ENCODE data around the gene FBXL19. TPM values are rescaled to one million over a fixed set of nuclear protein-coding genes. Genes with fewer than 3 reads are reported as not detected.

The FBXL19 gene
- total and polyA plus RNA-seq, 2 of the 13 experiments (the other 11 are each of a cell fraction or from before 2014, with no cell fraction given): 6.0 to 13.7 TPM

DNA sequence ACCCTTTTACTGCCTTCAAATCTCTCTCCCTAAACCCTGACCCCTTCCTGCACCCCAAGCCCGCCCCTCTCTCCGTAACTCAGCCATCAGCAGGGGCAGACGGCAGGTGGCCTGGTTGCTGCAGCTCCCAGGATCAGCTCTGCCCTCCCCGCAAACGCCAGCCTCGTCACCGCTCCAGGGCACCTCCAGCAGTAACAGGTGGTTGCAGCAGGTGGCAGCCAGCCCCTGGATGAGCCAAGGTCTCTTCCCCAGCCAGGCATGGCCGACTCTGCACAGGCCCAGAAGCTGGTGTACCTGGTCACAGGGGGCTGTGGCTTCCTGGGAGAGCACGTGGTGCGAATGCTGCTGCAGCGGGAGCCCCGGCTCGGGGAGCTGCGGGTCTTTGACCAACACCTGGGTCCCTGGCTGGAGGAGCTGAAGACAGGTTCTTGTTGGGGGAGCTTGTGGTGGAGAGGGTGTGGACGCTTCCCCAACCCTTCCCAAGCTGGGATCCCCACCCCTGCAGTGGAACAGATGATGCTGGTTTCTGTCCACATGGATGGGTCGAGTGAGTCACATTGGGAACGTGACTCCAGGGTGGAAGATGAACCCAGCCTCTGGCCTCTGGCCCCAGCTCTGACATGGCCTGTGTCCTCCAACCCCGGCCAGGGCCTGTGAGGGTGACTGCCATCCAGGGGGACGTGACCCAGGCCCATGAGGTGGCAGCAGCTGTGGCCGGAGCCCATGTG, 62.2 kb downstream of the FBXL19 start (continued):
- TF ChIP-seq, protein P1, sequence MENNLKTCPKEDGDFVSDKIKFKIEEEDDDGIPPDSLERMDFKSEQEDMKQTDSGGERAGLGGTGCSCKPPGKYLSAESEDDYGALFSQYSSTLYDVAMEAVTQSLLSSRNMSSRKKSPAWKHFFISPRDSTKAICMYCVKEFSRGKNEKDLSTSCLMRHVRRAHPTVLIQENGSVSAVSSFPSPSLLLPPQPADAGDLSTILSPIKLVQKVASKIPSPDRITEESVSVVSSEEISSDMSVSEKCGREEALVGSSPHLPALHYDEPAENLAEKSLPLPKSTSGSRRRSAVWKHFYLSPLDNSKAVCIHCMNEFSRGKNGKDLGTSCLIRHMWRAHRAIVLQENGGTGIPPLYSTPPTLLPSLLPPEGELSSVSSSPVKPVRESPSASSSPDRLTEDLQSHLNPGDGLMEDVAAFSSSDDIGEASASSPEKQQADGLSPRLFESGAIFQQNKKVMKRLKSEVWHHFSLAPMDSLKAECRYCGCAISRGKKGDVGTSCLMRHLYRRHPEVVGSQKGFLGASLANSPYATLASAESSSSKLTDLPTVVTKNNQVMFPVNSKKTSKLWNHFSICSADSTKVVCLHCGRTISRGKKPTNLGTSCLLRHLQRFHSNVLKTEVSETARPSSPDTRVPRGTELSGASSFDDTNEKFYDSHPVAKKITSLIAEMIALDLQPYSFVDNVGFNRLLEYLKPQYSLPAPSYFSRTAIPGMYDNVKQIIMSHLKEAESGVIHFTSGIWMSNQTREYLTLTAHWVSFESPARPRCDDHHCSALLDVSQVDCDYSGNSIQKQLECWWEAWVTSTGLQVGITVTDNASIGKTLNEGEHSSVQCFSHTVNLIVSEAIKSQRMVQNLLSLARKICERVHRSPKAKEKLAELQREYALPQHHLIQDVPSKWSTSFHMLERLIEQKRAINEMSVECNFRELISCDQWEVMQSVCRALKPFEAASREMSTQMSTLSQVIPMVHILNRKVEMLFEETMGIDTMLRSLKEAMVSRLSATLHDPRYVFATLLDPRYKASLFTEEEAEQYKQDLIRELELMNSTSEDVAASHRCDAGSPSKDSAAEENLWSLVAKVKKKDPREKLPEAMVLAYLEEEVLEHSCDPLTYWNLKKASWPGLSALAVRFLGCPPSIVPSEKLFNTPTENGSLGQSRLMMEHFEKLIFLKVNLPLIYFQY (CRISPR knock-in tag; IDR thresholded peaks at IDR 0.05; ENCODE audit: borderline replicate concordance): no peak
- TF ChIP-seq CHCHD3 (CRISPR knock-in tag; IDR thresholded peaks at IDR 0.05): 0 out of 2 replicates have a peak, but pooled peaks have one; percentile 71
- TF ChIP-seq, protein P2, sequence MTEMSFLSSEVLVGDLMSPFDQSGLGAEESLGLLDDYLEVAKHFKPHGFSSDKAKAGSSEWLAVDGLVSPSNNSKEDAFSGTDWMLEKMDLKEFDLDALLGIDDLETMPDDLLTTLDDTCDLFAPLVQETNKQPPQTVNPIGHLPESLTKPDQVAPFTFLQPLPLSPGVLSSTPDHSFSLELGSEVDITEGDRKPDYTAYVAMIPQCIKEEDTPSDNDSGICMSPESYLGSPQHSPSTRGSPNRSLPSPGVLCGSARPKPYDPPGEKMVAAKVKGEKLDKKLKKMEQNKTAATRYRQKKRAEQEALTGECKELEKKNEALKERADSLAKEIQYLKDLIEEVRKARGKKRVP (CRISPR knock-in tag; IDR thresholded peaks at IDR 0.05): no peak
- 0 out of 2 replicates have a peak, but pooled peaks have one; percentile 26 for TF ChIP-seq CEBPG (CRISPR knock-in tag; IDR thresholded peaks at IDR 0.05)
- TF ChIP-seq TEAD2 (CRISPR knock-in tag; IDR thresholded peaks at IDR 0.05): peak; percentile 92
- TF ChIP-seq ELF3 (CRISPR knock-in tag; IDR thresholded peaks at IDR 0.05): peak; percentile 53
- TF ChIP-seq, protein P3, sequence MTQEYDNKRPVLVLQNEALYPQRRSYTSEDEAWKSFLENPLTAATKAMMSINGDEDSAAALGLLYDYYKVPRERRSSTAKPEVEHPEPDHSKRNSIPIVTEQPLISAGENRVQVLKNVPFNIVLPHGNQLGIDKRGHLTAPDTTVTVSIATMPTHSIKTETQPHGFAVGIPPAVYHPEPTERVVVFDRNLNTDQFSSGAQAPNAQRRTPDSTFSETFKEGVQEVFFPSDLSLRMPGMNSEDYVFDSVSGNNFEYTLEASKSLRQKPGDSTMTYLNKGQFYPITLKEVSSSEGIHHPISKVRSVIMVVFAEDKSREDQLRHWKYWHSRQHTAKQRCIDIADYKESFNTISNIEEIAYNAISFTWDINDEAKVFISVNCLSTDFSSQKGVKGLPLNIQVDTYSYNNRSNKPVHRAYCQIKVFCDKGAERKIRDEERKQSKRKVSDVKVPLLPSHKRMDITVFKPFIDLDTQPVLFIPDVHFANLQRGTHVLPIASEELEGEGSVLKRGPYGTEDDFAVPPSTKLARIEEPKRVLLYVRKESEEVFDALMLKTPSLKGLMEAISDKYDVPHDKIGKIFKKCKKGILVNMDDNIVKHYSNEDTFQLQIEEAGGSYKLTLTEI (CRISPR knock-in tag; conservative IDR thresholded peaks at IDR 0.05): no peak
- TF ChIP-seq, protein P4, sequence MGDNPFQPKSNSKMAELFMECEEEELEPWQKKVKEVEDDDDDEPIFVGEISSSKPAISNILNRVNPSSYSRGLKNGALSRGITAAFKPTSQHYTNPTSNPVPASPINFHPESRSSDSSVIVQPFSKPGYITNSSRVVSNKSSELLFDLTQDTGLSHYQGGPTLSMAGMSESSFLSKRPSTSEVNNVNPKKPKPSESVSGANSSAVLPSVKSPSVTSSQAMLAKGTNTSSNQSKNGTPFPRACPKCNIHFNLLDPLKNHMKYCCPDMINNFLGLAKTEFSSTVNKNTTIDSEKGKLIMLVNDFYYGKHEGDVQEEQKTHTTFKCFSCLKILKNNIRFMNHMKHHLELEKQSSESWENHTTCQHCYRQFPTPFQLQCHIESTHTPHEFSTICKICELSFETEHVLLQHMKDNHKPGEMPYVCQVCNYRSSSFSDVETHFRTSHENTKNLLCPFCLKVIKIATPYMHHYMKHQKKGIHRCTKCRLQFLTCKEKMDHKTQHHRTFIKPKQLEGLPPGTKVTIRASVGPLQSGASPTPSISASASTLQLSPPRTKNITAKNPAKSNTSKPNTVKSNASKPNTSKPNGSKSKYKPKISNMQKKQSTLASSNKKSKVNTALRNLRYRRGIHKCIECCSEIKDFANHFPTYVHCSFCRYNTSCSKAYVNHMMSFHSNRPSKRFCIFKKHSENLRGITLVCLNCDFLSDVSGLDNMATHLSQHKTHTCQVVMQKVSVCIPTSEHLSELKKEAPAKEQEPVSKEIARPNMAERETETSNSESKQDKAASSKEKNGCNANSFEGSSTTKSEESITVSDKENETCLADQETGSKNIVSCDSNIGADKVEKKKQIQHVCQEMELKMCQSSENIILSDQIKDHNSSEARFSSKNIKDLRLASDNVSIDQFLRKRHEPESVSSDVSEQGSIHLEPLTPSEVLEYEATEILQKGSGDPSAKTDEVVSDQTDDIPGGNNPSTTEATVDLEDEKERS (CRISPR knock-in tag; IDR thresholded peaks at IDR 0.05): no peak
- TF ChIP-seq, protein P5, sequence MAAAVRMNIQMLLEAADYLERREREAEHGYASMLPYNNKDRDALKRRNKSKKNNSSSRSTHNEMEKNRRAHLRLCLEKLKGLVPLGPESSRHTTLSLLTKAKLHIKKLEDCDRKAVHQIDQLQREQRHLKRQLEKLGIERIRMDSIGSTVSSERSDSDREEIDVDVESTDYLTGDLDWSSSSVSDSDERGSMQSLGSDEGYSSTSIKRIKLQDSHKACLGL (CRISPR knock-in tag; IDR thresholded peaks at IDR 0.05): peak; percentile 42; the same call in 1 of the 2 replicates
- peak; percentile 97 for TF ChIP-seq ZNF883 (CRISPR knock-in tag; IDR thresholded peaks at IDR 0.05; ENCODE audit: not compliant biosample characterization)
- peak; percentile 95 for TF ChIP-seq ZNF558 (CRISPR knock-in tag; IDR thresholded peaks at IDR 0.05; ENCODE audit: borderline replicate concordance)
- TF ChIP-seq ZNF777 (CRISPR knock-in tag; IDR thresholded peaks at IDR 0.05): peak; percentile 58
- TF ChIP-seq IRF2 (CRISPR knock-in tag; IDR thresholded peaks at IDR 0.05): peak; percentile 11
- peak; percentile 38; the same call in 1 of the 2 replicates for TF ChIP-seq SRY (CRISPR knock-in tag; IDR thresholded peaks at IDR 0.05)
- no peak for TF ChIP-seq HNRNPUL1 (IDR thresholded peaks at IDR 0.05; ENCODE audit: low read depth, low read length)
- peak; percentile 39 for TF ChIP-seq NR2C2 (CRISPR knock-in tag; IDR thresholded peaks at IDR 0.05; ENCODE audit: borderline replicate concordance)
- 0 out of 2 replicates have a peak, but pooled peaks have one; percentile 71 for TF ChIP-seq RARG (CRISPR knock-in tag; IDR thresholded peaks at IDR 0.05; ENCODE audit: low read depth)
- peak; percentile 82 for TF ChIP-seq ZSCAN29 (CRISPR knock-in tag; conservative IDR thresholded peaks at IDR 0.05)

All from HepG2 (cell line).